ENCODE data around the gene TSC2. TPM values are rescaled to one million over a fixed set of nuclear protein-coding genes. Genes with fewer than 3 reads are reported as not detected.

The TSC2 gene
- total and polyA plus RNA-seq, 2 of the 13 experiments (the other 11 are each of a cell fraction or from before 2014, with no cell fraction given): 19.6 to 40.4 TPM

DNA sequence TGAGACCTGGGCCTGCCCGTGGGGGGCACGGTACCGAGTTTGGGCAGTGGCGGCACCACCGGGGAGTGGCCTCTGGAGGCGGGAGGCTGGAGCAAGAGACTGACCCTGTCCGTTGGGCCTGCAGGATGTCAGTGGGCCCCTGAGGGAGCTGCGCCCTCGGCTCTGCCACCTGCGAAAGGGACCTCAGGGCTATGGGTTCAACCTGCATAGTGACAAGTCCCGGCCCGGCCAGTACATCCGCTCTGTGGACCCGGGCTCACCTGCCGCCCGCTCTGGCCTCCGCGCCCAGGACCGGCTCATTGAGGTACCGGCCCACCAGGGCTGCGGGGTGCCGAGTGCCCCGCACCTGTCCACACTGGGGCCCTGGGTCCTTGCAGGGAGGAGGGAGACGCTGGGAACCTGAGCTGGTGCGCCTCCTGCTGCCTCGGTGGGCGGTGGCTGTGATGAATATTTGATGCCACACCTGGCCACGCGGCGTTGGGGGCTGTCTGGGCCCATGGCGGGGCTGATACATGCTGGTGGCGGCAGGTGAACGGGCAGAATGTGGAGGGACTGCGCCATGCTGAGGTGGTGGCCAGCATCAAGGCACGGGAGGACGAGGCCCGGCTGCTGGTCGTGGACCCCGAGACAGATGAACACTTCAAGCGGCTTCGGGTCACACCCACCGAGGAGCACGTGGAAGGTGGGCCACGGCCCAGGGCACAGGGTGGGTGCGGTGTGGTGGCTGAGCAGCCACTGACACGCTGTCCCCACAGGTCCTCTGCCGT, 11.4 kb upstream of the TSC2 start (continued):
- TF ChIP-seq, protein P1, sequence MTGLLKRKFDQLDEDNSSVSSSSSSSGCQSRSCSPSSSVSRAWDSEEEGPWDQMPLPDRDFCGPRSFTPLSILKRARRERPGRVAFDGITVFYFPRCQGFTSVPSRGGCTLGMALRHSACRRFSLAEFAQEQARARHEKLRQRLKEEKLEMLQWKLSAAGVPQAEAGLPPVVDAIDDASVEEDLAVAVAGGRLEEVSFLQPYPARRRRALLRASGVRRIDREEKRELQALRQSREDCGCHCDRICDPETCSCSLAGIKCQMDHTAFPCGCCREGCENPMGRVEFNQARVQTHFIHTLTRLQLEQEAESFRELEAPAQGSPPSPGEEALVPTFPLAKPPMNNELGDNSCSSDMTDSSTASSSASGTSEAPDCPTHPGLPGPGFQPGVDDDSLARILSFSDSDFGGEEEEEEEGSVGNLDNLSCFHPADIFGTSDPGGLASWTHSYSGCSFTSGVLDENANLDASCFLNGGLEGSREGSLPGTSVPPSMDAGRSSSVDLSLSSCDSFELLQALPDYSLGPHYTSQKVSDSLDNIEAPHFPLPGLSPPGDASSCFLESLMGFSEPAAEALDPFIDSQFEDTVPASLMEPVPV (CRISPR knock-in tag; IDR thresholded peaks at IDR 0.05): peak; percentile 67; the same call in 1 of the 2 replicates
- TF ChIP-seq TAF15 (IDR thresholded peaks at IDR 0.05; ENCODE audit: low read depth, low read length, poor library complexity, severe bottlenecking) (no peak), ZSCAN22 (CRISPR knock-in tag; IDR thresholded peaks at IDR 0.05) (peak; percentile 9; the same call in 1 of the 2 replicates), HNRNPLL (IDR thresholded peaks at IDR 0.05; ENCODE audit: low read depth, low read length, poor library complexity, severe bottlenecking) (peak; percentile 28), KLF12 (CRISPR knock-in tag; IDR thresholded peaks at IDR 0.05; ENCODE audit: borderline replicate concordance) (no peak), NR2F1 (CRISPR knock-in tag; IDR thresholded peaks at IDR 0.05) (no peak), JUND (CRISPR knock-in tag; IDR thresholded peaks at IDR 0.05) (no peak), ARNTL (CRISPR knock-in tag; IDR thresholded peaks at IDR 0.05) (no peak), NFKBIZ (CRISPR knock-in tag; IDR thresholded peaks at IDR 0.05) (no peak), ZNF781 (CRISPR knock-in tag; IDR thresholded peaks at IDR 0.05; ENCODE audit: borderline replicate concordance, not compliant biosample characterization) (no peak), ZBTB38 (CRISPR knock-in tag; IDR thresholded peaks at IDR 0.05) (peak; percentile 87), HNF4A (CRISPR knock-in tag; IDR thresholded peaks at IDR 0.05) (no peak), ZNF547 (CRISPR knock-in tag; IDR thresholded peaks at IDR 0.05) (no peak), ZNF788 (CRISPR knock-in tag; IDR thresholded peaks at IDR 0.05; ENCODE audit: borderline replicate concordance) (no peak)
- TF ChIP-seq, protein P2, sequence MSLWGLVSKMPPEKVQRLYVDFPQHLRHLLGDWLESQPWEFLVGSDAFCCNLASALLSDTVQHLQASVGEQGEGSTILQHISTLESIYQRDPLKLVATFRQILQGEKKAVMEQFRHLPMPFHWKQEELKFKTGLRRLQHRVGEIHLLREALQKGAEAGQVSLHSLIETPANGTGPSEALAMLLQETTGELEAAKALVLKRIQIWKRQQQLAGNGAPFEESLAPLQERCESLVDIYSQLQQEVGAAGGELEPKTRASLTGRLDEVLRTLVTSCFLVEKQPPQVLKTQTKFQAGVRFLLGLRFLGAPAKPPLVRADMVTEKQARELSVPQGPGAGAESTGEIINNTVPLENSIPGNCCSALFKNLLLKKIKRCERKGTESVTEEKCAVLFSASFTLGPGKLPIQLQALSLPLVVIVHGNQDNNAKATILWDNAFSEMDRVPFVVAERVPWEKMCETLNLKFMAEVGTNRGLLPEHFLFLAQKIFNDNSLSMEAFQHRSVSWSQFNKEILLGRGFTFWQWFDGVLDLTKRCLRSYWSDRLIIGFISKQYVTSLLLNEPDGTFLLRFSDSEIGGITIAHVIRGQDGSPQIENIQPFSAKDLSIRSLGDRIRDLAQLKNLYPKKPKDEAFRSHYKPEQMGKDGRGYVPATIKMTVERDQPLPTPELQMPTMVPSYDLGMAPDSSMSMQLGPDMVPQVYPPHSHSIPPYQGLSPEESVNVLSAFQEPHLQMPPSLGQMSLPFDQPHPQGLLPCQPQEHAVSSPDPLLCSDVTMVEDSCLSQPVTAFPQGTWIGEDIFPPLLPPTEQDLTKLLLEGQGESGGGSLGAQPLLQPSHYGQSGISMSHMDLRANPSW (CRISPR knock-in tag; IDR thresholded peaks at IDR 0.05; ENCODE audit: borderline replicate concordance): no peak
- TF ChIP-seq, protein P3, sequence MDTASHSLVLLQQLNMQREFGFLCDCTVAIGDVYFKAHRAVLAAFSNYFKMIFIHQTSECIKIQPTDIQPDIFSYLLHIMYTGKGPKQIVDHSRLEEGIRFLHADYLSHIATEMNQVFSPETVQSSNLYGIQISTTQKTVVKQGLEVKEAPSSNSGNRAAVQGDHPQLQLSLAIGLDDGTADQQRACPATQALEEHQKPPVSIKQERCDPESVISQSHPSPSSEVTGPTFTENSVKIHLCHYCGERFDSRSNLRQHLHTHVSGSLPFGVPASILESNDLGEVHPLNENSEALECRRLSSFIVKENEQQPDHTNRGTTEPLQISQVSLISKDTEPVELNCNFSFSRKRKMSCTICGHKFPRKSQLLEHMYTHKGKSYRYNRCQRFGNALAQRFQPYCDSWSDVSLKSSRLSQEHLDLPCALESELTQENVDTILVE (CRISPR knock-in tag; IDR thresholded peaks at IDR 0.05): no peak
- TF ChIP-seq, protein P4, sequence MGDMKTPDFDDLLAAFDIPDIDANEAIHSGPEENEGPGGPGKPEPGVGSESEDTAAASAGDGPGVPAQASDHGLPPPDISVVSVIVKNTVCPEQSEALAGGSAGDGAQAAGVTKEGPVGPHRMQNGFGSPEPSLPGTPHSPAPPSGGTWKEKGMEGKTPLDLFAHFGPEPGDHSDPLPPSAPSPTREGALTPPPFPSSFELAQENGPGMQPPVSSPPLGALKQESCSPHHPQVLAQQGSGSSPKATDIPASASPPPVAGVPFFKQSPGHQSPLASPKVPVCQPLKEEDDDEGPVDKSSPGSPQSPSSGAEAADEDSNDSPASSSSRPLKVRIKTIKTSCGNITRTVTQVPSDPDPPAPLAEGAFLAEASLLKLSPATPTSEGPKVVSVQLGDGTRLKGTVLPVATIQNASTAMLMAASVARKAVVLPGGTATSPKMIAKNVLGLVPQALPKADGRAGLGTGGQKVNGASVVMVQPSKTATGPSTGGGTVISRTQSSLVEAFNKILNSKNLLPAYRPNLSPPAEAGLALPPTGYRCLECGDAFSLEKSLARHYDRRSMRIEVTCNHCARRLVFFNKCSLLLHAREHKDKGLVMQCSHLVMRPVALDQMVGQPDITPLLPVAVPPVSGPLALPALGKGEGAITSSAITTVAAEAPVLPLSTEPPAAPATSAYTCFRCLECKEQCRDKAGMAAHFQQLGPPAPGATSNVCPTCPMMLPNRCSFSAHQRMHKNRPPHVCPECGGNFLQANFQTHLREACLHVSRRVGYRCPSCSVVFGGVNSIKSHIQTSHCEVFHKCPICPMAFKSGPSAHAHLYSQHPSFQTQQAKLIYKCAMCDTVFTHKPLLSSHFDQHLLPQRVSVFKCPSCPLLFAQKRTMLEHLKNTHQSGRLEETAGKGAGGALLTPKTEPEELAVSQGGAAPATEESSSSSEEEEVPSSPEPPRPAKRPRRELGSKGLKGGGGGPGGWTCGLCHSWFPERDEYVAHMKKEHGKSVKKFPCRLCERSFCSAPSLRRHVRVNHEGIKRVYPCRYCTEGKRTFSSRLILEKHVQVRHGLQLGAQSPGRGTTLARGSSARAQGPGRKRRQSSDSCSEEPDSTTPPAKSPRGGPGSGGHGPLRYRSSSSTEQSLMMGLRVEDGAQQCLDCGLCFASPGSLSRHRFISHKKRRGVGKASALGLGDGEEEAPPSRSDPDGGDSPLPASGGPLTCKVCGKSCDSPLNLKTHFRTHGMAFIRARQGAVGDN (CRISPR knock-in tag; IDR thresholded peaks at IDR 0.05): peak; percentile 48; the same call in 1 of the 2 replicates
